Muscle of leg (tissue), 11 donors: ENCODE results near the gene ZNF428. TPM values are rescaled to one million over a fixed set of nuclear protein-coding genes. Genes with fewer than 3 reads are reported as not detected.
A peak's percentile ranks its signal among the peaks of the same experiment; 100 is the strongest.
"Not testable (repeated sequence)": the region's sequence is repeated elsewhere in the genome, so short reads cannot be mapped to it uniquely, and the experiment has no call there.

Experiments
- DNase-seq: peaks from one replicate; pipeline ENCODE4 v3.0.0; 2013
- H3K27ac ChIP-seq: one replicate; pipeline ENCODE4 v1.5.1; 2013; ENCODE audit warnings: mild to moderate bottlenecking, low read length, control low read depth
- H3K27me3 ChIP-seq: one replicate; pipeline ENCODE4 v1.6.1; 2013; ENCODE audit warnings: low read length; ENCODE audit not compliant: control insufficient read depth, insufficient read depth
- H3K36me3 ChIP-seq: one replicate; pipeline ENCODE4 v1.6.1; 2013; ENCODE audit warnings: low read length; ENCODE audit not compliant: control insufficient read depth, insufficient read depth
- H3K4me1 ChIP-seq: one replicate; pipeline ENCODE4 v1.6.1; 2013; ENCODE audit warnings: low read length; ENCODE audit not compliant: control insufficient read depth, insufficient read depth
- H3K4me3 ChIP-seq: one replicate; pipeline ENCODE4 v1.5.1; 2013; ENCODE audit warnings: low read length, control low read depth
- H3K9me3 ChIP-seq: replicated peaks from 2 replicates; pipeline ENCODE4 v1.6.1; 2013; ENCODE audit warnings: low read depth, low read length; ENCODE audit not compliant: control insufficient read depth
- WGBS: methylation state at CpG from one replicate; pipeline ENCODE4 v1.1.5; 2013; ENCODE audit warnings: missing lambda C conversion rate; ENCODE audit not compliant: insufficient coverage; 5-methylcytosine and 5-hydroxymethylcytosine counted together
- polyA plus RNA-seq, 8 donors: library from polyadenylated mRNA; unstranded; fragments of 120-200 nt; gene quantifications; one replicate each; pipeline versions ENCODE4 v1.2.1 to v1.2.3, GENCODE V29; 2013; ENCODE audit warnings: inconsistent platforms in 1 of 8, low replicate concordance in 1 of 8; ENCODE audit not compliant: insufficient read length in 8 of 8, insufficient read depth in 1 of 8
- total RNA-seq: library from RNA; stranded (reverse); fragments of 120-200 nt; gene quantifications from one replicate; pipeline ENCODE4 v1.2.4, GENCODE V29; 2013

Gene ZNF428
- total and polyA plus RNA-seq, 9 donors: 55.9 to 80.5 (median 71.7) TPM

- under 1% methylated on average over 53 of the region's 60 CpGs for WGBS
- Histone ChIP-seq H3K4me3 (peak within 1 kb of the TSS; percentile 81), H3K4me1 (peaks cover 34% of the 10 kb centered on the region), H3K27me3 (no peaks in the 10 kb centered on the region), H3K9me3 (no peaks in the 10 kb centered on the region), H3K27ac (peak within 1 kb of the TSS; percentile 99), H3K36me3 (peaks cover 56% of the 10 kb centered on the region)
- peak; percentile 100 for DNase-seq
These were observed 23.2 kb downstream of the ZNF428 start, which contains the start of the genes IRGQ and ZNF576 for GRCh38 chr19:43595999-43596841. TSS of gene IRGQ (minus strand) at chr19:43596134. CDS start at chr19:43595338, 796 bp downstream. TSS of gene ZNF576 (plus strand) at chr19:43596595. CDS start at chr19:43597109, 514 bp downstream.

- Histone ChIP-seq H3K27me3 (no peaks in the 10 kb centered on the region), H3K4me1 (peaks cover 34% of the 10 kb centered on the region), H3K4me3 (peak overlapping the region; percentile 81), H3K27ac (peak overlapping the region; percentile 97), H3K9me3 (no peaks in the 10 kb centered on the region), H3K36me3 (peaks cover 56% of the 10 kb centered on the region)
- WGBS: under 1% methylated on average over 18 of the region's 18 CpGs
- no peak for DNase-seq
These were observed 23.8 kb downstream of the ZNF428 start for GRCh38 chr19:43595605-43595998.

DNA sequence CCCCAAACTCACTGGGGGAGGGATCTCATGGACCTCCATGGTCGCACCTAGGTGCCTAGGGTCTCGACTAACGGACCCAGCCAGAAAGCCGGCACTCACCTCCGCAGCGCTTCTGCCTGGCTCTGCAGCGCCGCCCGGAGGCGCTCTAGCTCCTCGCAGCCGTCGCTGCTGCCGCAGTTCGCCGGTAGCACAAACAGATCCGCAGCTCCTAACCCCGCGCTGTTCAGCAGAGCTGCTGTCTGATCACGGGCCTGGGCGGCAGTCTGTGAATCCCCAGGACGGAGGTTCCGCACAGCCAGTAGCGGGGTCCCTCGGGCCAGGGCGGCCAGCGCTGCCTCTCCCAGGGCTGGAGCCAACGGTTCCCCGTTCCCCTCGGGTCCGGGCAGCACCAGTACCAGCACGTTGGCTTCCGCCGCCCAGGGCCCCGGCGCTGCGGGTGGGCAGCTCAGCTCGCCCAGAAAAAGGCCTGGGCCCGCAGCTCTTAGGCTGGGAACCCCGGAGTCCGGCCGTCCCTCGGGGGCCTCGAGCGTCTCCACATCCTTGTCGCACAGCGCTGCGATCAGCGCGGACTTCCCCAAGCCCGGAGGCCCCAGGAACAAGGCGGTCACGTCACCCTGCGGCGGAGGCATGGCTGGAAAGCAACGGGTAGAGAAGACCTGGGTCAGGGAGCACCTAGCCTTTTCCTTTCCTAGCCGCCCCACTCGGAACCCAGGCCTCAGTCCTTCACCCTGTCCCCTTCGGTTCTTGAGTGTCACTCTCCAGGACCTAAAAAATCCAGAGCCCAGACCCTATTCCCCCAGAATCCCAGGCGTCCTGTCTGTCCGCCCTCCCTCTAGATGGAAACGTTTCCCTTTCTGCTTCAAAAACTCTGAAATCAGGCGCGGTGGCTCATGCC lies 24.5 kb downstream of the ZNF428 start:
- Histone ChIP-seq H3K4me3 (peak overlapping the region; percentile 81), H3K36me3 (peaks cover 58% of the 10 kb centered on the region), H3K9me3 (no peaks in the 10 kb centered on the region), H3K4me1 (peaks cover 34% of the 10 kb centered on the region), H3K27me3 (no peaks in the 10 kb centered on the region), H3K27ac (peak overlapping the region; percentile 97)
- 2% methylated on average over 64 of the region's 64 CpGs for WGBS
- DNase-seq: peak; percentile 68

- H3K36me3 ChIP-seq: peaks cover 59% of the 10 kb centered on the region
- H3K4me1 ChIP-seq: peaks cover 34% of the 10 kb centered on the region
- peak overlapping the region; percentile 81 for H3K4me3 ChIP-seq
- H3K9me3 ChIP-seq: no peaks in the 10 kb centered on the region
- DNase-seq: no peak
- no peaks in the 10 kb centered on the region for H3K27me3 ChIP-seq
- WGBS: 83% methylated on average over 8 of the region's 10 CpGs
- H3K27ac ChIP-seq: peak overlapping the region; percentile 97
These were observed 25.2 kb downstream of the ZNF428 start for GRCh38 chr19:43594081-43594697.

- H3K36me3 ChIP-seq: peaks cover 52% of the 10 kb centered on the region
- H3K4me3 ChIP-seq: no peak overlapping the region
- no peaks in the 10 kb centered on the region for H3K9me3 ChIP-seq
- no peak for DNase-seq
- H3K27me3 ChIP-seq: no peaks in the 10 kb centered on the region
- no peak overlapping the region for H3K27ac ChIP-seq
- WGBS: 93% methylated on average over 37 of the region's 37 CpGs
- peaks cover 34% of the 10 kb centered on the region for H3K4me1 ChIP-seq
These were observed 26.6 kb downstream of the ZNF428 start for GRCh38 chr19:43592800-43593350.

GRCh38 chr19:43591904-43592772 lies 27.3 kb downstream of the ZNF428 start:
- H3K27me3 ChIP-seq: no peaks in the 10 kb centered on the region
- H3K4me3 ChIP-seq: no peak overlapping the region
- peaks cover 49% of the 10 kb centered on the region for H3K36me3 ChIP-seq
- no peaks in the 10 kb centered on the region for H3K9me3 ChIP-seq
- no peak for DNase-seq
- peaks cover 28% of the 10 kb centered on the region for H3K4me1 ChIP-seq
- no peak overlapping the region for H3K27ac ChIP-seq
- WGBS: 93% methylated on average over 60 of the region's 63 CpGs

- no peak for DNase-seq
- Histone ChIP-seq H3K9me3 (no peaks in the 10 kb centered on the region), H3K27ac (no peak overlapping the region), H3K36me3 (peaks cover 61% of the 10 kb centered on the region), H3K4me3 (no peak overlapping the region), H3K4me1 (peaks cover 14% of the 10 kb centered on the region), H3K27me3 (no peaks in the 10 kb centered on the region)
- WGBS: 83% methylated on average over 4 of the region's 6 CpGs
These were observed 29.8 kb downstream of the ZNF428 start for GRCh38 chr19:43589678-43590077.

- DNase-seq: no peak
- H3K27ac ChIP-seq: no peak overlapping the region
- H3K27me3 ChIP-seq: no peaks in the 10 kb centered on the region
- H3K36me3 ChIP-seq: peaks cover 58% of the 10 kb centered on the region
- WGBS: no CpG with 5 or more reads among the region's 5 CpGs
- H3K4me1 ChIP-seq: peaks cover 10% of the 10 kb centered on the region
- no peak overlapping the region for H3K4me3 ChIP-seq
- no peaks in the 10 kb centered on the region for H3K9me3 ChIP-seq
These were observed 30.2 kb downstream of the ZNF428 start for GRCh38 chr19:43589277-43589676.

DNA sequence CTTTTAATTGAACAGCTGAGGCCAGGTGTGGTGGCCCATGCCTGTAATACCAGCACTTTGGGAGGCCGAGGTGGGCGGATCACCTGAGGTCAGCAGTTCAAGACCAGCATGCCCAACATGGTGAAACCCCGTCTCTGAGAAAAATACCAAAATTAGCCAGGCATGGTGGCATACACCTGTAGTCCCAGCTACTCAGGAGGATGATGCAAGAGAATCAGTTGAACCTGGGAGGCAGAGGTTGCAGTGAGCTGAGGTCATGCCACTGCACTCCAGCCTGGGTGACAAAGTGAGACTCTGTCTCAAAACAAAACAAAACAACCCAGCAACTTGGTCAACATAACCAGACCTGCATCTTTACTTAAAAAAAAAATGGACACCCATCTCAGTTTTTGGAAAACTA lies 32.4 kb downstream of the ZNF428 start:
- H3K27me3 ChIP-seq, H3K4me1 ChIP-seq, H3K27ac ChIP-seq, DNase-seq, H3K4me3 ChIP-seq, H3K9me3 ChIP-seq: not testable (repeated sequence)
- WGBS: 92% methylated on average over 2 of the region's 3 CpGs
- H3K36me3 ChIP-seq: peaks cover 37% of the 10 kb centered on the region
